ENCODE measurements around the gene KPNA5.
"Not testable (repeated sequence)": the region's sequence is repeated elsewhere in the genome, so short reads cannot be mapped to it uniquely, and the experiment has no call there.

KPNA5 gene

GRCh38 chr6:116680880-116681672 is at the start of gene KPNA5:
Gene KPNA5, plus strand, starts transcription at chr6:116681211. Its CDS starts 124 bp downstream, at chr6:116681335.
- DNase-seq = peak; percentile 36 to 93 (median 81)

GRCh38 chr6:116631379-116631990 is 49.5 kb upstream of the KPNA5 start:
- no peak for DNase-seq

DNA sequence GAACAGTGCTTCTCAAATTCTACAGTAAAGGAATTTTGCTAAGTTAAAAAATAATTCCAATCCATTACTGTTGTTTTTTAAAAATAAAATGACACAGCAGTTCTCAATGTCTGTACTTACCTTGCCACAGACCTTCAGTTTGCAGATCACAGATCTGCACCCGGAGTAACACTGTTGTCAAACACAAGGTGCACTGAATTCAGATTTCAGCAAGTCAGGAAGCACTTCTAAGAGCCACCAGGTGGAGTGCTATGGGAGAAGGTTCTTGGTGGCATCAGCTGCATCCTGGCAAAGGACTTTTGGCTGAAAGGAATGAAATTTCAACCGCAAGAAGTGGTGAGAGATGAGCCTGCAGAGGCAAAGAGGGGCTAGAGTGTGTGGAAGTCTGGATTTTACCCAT is 47.3 kb upstream of the KPNA5 start:
- DNase-seq = no peak

DNA sequence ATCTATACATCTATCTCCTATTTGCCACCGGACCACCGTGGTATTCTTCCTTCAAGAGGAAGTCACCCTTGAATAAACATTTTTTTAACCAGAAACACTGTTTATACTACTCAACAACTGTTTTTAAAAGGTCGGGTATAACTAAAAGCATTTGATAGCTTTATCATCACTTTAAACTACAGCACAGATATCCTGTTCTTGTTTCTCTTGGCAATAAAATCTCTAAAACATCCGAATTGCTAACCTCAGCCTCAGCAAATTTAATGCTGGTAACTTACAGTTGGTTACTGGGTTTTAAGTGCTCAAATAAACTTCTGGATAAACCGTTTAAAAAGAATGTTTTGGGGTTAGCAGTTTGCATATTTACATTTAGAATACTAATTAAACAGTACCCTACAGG is 32.9 kb upstream of the KPNA5 start:
- DNase-seq = no peak

GRCh38 chr6:116649129-116649528 is 31.9 kb upstream of the KPNA5 start:
- DNase-seq = no peak

DNA sequence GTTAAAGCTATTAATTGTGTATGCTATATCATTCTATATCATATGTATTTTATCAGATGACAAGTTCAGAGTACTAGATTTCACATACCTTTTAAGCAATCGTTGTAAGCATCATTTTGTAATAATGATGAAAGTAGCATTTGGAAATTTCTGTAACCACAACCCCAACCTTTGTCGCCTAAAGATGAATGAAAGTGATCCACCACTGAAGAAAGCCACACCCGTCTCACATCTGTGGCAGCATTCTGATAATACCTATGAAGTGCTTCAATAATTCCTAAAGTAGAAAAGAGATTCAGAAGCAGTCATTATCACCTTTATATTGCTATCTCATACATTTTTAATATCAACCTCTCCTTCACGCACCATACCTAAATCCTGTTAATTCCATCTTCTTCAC is 29.1 kb upstream of the KPNA5 start:
- no peak for DNase-seq

DNA sequence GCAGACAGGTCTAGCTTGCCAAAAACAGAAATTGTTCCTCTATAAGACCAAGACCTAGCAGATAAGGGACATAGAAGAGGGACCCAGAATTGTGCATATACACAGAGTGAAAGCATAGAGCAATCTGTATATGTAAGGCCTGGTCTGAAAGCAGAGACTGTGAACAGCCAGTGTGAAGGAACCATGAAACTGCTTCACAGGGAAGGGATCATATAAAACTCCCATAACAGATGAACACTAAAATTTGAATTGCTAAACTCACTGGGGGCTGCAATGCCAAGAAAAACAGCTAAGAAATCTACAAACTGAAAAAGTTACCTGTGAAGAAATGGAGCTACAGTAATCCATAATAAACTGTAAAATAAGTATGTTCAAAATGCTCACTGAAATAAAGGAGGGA is 19.4 kb upstream of the KPNA5 start:
- DNase-seq = no peak

- DNase-seq = no peak
Measured at GRCh38 chr6:116662202-116662601, 18.8 kb upstream of the KPNA5 start.

- DNase-seq = no peak
Measured at GRCh38 chr6:116663308-116663707, 17.7 kb upstream of the KPNA5 start.

DNA sequence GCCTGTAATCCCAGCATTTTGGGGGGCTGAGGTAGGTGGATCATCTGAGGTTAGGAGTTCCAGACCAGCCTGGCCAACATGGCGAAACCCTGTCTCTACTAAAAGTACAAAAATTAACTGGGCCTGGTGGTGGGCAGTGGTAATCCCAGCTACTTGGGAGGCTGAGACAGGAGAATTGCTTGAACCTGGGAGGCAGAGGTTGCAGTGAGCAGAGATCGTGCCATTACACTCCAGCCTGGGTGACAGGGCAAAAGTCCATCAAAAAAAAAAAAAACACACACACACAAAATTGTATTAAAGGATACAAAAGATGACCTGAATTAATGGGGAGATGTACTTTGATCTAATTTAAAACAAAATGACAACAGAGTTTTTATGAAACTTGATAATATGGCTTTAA is 16.8 kb upstream of the KPNA5 start:
- DNase-seq = not testable (repeated sequence)

DNA sequence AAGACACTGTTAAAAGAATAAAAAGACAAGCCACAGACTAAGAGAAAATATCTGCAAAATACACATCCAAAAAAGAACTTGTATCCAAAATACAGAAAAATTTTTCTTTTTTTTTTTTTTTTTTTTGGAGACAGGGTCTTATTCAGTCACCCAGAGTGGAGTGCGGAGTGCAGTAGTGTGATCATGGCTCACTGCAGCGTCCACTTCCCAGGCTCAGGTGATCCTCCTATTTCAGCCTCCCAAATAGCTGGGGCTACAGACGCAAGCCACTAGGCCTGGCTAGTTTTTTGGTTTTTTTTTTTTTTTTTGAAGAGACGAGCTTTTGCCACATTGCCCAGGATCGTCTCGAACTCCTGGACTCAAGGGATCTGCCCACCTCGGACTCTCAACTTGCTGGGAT is 15.5 kb upstream of the KPNA5 start:
- DNase-seq = no peak

DNA sequence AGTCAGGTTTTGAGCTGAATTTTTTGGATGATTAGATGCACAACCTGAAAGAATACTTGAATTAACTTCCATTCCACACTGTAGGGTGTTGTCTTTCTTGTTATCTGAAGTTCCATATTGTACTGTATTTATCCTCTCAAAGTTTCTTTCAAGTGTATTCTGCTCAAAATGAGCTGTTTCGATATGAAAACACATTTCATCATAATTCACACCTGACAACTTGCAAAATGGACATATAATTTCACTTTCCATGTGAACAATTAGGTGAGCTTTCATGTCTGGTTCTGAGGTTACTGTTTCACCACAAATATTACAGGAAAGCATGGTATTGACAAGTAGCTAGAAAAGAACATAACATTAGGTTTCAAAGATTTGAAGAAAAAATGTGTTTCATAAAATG is 14.1 kb upstream of the KPNA5 start:
- no peak for DNase-seq

GRCh38 chr6:116667623-116668022 is 13.4 kb upstream of the KPNA5 start:
- DNase-seq = no peak

DNA sequence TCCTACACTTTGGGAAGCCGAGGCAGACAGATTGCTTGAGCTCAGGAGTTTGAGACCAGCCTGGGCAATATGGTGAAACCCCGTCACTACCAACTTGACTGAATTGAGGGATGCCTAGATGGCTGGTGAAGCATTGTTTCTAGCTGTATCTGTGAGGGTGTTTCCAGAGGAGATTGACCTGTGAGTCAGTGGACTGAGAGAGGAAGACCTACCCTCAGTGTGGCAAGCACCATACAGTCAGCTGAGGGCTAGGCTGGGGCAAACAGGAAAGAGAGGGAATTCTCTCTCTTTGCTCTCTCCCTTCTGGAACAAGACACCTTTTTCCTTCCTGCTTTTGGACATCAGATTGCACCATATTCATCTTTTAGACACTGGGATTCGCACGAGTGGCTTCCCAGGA is 8.7 kb upstream of the KPNA5 start:
- DNase-seq = no peak

- DNase-seq = no peak
Measured at GRCh38 chr6:116676021-116676420, 5.0 kb upstream of the KPNA5 start.

- peak in 9 of 56 donors; percentile 3 to 35 (median 10) for DNase-seq
Measured at GRCh38 chr6:116682334-116682712, 1.3 kb downstream of the KPNA5 start.

DNA sequence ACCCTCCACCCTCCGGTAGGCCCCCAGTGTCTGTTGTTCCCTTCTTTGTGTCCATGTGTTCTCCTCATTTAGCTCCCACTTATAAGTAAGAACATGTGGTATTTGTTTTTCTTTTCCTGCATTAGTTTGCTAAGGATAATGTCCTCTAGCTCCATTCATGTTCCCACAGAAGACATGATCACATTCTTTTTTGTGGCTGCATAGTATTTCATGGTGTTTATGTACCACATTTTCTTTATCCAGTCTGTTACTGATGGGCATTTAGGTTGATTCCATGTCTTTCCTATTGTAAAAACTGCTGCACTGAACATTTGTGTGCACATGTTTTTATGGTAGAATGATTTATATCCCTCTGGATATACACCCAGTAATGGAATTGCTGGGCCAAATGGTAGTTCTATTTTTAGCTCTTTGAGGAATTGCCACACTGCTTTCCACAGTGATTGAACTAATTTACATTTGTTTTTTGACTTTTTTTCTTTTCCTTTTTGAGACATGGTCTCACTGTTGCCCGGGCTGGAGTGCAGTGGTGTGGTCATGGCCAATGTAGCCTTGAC is 4.5 kb downstream of the KPNA5 start:
- no peak for DNase-seq

- DNase-seq = not testable (repeated sequence)
Measured at GRCh38 chr6:116686475-116687101, 5.6 kb downstream of the KPNA5 start.

DNA sequence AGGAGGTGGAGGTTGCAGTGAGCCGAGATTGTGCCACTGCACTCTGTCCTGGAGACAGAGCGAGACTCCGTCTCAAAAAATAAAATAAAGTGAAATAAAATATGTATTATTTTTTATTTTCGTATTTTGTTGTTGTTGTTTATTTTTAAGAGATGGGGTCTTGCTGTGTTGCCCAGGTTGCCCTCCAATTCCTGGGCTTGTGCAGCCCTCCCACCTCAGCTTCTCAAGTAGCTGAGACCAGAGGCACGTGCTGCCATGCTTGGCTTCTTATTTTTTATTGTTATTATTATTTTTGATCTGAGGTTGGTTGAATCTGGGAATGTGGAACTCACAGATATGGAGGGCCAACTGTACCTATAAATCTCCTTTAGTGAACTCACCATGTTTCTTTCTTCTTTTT is 10.1 kb downstream of the KPNA5 start:
- DNase-seq = no peak

DNA sequence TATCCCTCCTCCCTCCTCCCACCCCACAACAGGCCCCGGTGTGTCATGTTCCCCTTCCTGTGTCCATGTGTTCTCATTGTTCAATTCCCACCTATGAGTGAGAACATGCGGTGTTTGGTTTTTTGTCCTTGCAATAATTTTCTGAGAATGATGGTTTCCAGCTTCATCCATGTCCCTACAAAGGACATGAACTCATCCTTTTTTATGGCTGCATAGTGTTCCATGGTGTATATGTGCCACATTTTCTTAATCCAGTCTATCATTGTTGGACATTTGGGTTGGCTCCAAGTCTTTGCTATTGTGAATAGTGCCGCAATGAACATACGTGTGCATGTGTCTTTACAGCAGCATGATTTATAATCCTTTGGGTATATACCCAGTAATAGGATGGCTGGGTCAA is 11.9 kb downstream of the KPNA5 start:
- DNase-seq = not testable (repeated sequence)

- not testable (repeated sequence) for DNase-seq
Measured at GRCh38 chr6:116693275-116693674, 12.3 kb downstream of the KPNA5 start.

DNA sequence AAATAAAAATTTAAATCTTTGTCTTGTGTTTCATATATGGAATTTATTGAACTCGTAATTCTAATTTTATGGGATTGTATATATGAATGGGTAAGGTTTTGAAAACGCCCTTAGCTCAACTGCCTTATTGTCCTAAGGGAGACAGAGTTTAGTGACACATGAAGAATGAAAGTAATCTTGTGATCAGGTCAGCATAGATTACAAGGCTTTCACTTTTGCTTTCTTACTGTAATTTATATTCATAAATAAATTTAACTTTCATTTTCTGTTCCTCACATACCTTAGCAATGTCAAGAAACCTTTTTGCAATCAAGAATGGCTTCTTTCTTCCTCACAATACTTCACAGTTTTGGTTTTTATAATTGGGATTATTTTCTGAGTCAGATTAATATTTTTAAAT is 14.4 kb downstream of the KPNA5 start:
- no peak for DNase-seq
